ENCODE data around the gene CLTRN.
"Not testable (repeated sequence)": the region's sequence is repeated elsewhere in the genome, so short reads cannot be mapped to it uniquely, and the experiment has no call there.

Gene CLTRN

DNA sequence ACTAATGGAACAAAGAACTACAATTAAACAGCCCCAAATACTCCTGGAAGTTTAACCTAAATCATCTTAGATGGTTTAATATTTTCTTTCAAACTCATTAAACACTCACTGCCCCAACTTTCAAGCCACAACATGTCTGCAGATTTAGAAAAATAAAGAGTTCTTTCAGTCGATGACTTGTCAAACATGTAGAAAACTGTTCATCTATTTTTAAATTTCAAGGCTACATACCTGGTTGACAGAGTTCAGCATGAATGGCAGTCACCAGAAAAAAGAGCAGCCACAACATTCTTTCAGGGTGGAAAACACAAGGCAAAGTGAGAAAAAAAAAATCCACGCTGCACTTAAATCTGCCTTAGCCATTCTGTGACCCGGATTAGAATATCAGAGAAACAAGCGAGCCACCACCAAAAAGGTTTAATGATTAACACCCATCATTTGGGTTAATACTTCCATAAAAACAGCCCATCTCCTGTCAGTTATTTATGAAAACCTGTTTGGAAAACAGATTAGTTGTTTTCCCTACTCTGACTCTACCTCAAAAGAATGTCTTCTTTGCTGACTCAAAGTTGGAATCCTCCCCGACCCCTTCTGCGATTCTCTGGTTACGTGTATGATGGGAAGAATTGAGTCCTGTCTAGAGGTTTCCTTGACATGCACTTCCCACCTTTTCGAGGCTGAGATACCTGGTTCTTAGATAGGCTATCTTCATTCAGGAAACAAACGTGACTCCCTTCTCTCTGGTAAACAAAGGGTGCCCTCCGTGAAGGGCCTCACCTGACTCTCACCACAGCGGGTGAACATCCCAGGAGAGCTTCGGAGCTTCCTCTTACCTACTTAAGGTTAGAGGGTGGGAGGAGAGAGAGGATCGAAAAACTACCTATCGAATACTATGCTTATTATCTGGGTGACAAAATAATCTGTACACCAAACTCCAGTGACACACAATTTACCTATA lies at the start of gene CLTRN:
TSS of gene CLTRN (minus strand) at position 319 of the 958 bp plus-strand sequence. CDS start at position 289, 30 bp downstream.
- no peak for DNase-seq (ENCODE audit: low read depth)
- TF ChIP-seq, protein P1, sequence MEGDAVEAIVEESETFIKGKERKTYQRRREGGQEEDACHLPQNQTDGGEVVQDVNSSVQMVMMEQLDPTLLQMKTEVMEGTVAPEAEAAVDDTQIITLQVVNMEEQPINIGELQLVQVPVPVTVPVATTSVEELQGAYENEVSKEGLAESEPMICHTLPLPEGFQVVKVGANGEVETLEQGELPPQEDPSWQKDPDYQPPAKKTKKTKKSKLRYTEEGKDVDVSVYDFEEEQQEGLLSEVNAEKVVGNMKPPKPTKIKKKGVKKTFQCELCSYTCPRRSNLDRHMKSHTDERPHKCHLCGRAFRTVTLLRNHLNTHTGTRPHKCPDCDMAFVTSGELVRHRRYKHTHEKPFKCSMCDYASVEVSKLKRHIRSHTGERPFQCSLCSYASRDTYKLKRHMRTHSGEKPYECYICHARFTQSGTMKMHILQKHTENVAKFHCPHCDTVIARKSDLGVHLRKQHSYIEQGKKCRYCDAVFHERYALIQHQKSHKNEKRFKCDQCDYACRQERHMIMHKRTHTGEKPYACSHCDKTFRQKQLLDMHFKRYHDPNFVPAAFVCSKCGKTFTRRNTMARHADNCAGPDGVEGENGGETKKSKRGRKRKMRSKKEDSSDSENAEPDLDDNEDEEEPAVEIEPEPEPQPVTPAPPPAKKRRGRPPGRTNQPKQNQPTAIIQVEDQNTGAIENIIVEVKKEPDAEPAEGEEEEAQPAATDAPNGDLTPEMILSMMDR (IDR thresholded peaks at IDR 0.05; ENCODE audit: control insufficient read depth, insufficient read depth, low read depth, low read length, missing control alignments) = no peak
- H3K4me3 ChIP-seq (ENCODE audit: control insufficient read depth, low read depth, low read length) = no peak within 1 kb of the TSS

DNA sequence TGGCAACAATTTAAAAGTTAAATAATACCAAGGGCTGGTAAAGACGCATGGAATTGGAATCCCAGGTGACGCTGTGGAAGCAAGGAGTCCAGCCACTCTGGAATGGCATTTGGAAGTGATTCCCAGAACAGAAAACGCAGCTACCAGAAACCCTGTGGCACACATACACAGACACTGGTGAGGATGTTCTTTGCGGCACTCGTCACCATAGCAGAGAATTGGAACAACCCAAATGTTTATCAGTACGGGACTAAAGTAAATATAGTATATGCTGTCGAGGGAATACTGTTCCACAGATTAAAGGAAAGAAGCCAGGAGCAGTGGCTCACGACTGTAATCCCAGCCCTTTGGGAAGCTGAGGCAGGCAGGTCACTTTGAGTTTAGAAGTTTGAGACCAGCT lies 39.7 kb upstream of the CLTRN start:
- H3K4me3 ChIP-seq (ENCODE audit: control insufficient read depth, low read depth, low read length); DNase-seq (ENCODE audit: low read depth): not testable (repeated sequence)

DNA sequence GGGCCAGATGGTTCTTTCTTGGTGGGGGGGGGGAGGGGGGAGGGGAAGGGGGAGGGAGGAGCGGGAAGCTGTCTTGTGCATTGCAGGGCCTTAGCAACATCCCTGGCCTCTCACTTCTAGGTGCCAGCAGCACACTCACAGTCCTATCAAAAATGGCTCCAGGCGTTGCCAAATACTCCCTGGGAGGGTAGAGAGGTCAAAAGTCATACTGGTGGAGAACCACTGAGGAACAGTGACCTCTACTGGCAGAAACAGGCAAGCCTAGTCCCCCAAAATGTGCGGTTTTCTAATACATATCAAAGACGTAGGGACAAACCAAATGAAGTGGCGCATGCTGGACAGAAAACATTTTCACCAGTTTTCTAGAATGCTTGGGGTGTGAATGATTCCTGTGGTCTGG lies 39.2 kb upstream of the CLTRN start:
- H3K4me3 ChIP-seq (ENCODE audit: control insufficient read depth, low read depth, low read length); DNase-seq (ENCODE audit: low read depth): not testable (repeated sequence)

DNA sequence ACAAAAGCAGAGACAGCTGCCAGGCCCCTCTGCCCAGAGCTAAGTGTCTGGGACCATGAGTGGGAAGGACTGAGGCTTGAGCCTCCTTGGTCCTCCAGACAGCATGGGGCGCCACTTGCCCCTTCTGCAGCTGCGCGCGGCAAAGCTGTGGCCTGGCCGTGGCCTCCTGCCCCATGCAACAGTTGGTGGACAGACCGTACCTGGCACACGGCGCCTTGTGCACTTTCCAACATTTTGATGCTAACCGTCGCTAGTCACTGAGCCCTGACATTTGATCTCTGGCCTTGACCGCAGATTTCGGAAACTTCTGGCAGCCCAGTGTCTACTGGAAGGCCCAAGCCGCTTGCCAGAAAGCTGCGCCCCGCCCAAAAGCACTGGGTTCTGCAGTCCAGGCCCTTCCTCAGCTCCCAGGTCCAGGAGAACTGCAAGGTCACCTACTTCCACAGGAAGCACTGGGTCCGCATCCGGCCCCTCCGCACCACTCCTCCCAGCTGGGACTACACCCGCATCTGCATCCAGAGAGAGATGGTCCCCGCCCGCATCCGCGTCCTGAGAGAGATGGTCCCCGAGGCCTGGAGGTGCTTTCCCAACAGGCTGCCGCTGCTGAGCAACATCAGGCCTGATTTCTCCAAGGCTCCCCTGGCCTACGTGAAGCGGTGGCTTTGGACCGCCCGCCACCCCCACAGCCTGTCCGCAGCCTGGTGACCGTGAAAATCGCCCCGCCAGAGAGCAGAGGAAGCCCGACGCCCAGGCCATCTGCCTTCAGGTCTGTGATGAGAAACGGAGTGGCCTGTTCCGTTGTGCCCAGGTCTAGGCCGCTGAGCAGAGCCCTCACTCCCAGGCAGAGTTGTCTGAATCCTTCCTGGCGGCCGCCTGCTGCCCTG lies 38.1 kb upstream of the CLTRN start:
- no peak overlapping the region for H3K4me3 ChIP-seq (ENCODE audit: control insufficient read depth, low read depth, low read length)
- TF ChIP-seq, protein P1 (IDR thresholded peaks at IDR 0.05; ENCODE audit: control insufficient read depth, insufficient read depth, low read depth, low read length, missing control alignments) = no peak
- DNase-seq (ENCODE audit: low read depth) = no peak

GRCh38 chrX:15696516-15696915 lies 31.9 kb upstream of the CLTRN start:
- TF ChIP-seq, protein P1 (IDR thresholded peaks at IDR 0.05; ENCODE audit: control insufficient read depth, insufficient read depth, low read depth, low read length, missing control alignments) = no peak
- no peak for DNase-seq (ENCODE audit: low read depth)
- H3K4me3 ChIP-seq (ENCODE audit: control insufficient read depth, low read depth, low read length) = no peak overlapping the region

DNA sequence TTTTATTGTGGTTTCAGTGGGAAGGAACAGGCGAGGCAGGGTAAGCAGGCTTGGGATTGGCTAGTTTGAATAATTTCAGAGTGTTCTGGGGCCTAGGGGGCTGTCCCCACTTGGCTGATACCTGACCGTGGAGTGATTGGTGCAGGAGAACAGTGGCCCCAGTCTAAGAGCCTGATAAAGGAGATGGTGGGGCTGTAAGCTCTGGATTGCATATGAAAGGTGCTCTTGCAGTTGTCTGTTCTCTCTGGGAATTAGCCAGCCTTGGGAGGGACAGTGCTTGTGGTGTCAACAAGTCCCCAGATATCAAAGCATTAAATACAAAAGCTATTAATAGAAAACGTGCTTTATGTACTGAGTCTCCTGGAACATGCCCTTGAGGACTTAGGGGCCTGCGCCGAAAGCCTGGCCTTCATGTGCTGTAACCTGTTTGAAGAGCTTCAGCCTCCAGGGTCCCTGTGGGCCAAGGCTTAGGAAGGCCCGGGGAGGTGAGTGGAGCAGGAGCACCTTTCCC lies 30.4 kb upstream of the CLTRN start:
- no peak for DNase-seq (ENCODE audit: low read depth)
- TF ChIP-seq, protein P1 (IDR thresholded peaks at IDR 0.05; ENCODE audit: control insufficient read depth, insufficient read depth, low read depth, low read length, missing control alignments) = no peak
- H3K4me3 ChIP-seq (ENCODE audit: control insufficient read depth, low read depth, low read length) = no peak overlapping the region

- H3K4me3 ChIP-seq (ENCODE audit: control insufficient read depth, low read depth, low read length) = no peak overlapping the region
- TF ChIP-seq, protein P1 (IDR thresholded peaks at IDR 0.05; ENCODE audit: control insufficient read depth, insufficient read depth, low read depth, low read length, missing control alignments) = peak; percentile 87
- DNase-seq (ENCODE audit: low read depth) = peak; percentile 14
These were observed 22.4 kb upstream of the CLTRN start for GRCh38 chrX:15686818-15687685.

Data from AG09309 (cell line).